Neutrophil (primary cell): Measurements from ENCODE around the gene PARD6B.

Source experiments
- H3K27ac ChIP-seq: fragments of 200-600 bp; sonication (generic); 2 replicates; pipeline ENCODE4 v1.5.1; 2016; ENCODE audit warnings: mild to moderate bottlenecking, moderate library complexity
- H3K27me3 ChIP-seq: fragments of 200-600 bp; sonication (generic); 2 replicates; pipeline ENCODE4 v1.6.0; 2016; ENCODE audit warnings: mild to moderate bottlenecking
- H3K36me3 ChIP-seq: fragments of 200-600 bp; sonication (generic); 2 replicates; pipeline ENCODE4 v1.5.1; 2017
- H3K4me1 ChIP-seq, 2 experiments: fragments of 200-600 bp in 1 of 2; sonication (generic) in 1 of 2; 1 replicate in 1 of 2; 2 replicates in 1 of 2; pipeline versions ENCODE4 v1.5.1 to v1.6.1; 2013 to 2016; ENCODE audit warnings: low read depth in 1 of 2, low read length in 1 of 2, mild to moderate bottlenecking in 1 of 2, moderate library complexity in 1 of 2; ENCODE audit not compliant: control insufficient read depth in 1 of 2, insufficient read depth in 1 of 2
- H3K4me3 ChIP-seq, 2 experiments: fragments of 200-600 bp in 1 of 2; sonication (generic) in 1 of 2; 1 replicate in 1 of 2; 2 replicates in 1 of 2; pipeline ENCODE4 v1.5.1; 2013 to 2016; ENCODE audit warnings: low read depth in 1 of 2, low read length in 1 of 2, mild to moderate bottlenecking in 1 of 2, moderate library complexity in 1 of 2
- H3K9me3 ChIP-seq: fragments of 200-600 bp; sonication (generic); 2 replicates; pipeline ENCODE4 v1.5.1; 2016
- TF ChIP-seq, protein P1 (sequence below): fragments of 200-600 bp; sonication (generic); IDR thresholded peaks from 2 replicates; pipeline ENCODE4 v1.5.1; 2016; ENCODE audit warnings: antibody characterized with exemption

PARD6B gene

DNA sequence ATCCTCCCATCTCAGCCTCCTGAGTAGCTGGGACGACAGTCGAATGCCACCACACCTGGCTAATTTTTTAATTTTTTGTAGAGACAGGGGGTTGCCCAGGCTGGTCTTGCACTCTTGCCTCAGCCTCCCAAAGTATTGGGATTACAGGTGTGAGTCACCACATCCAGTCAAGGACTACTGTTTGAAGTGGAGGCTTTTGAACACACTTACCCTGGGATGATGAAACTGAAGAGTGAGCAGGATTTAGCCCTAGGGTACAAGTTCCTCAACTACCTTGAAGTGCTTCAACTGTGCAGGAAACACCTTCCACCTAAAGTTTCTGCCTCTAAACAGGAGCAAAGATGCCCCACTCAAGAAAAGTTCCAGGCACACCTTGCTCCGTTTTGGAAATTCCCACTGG is 15.7 kb upstream of the PARD6B start:
- Histone ChIP-seq H3K4me3 (no peak overlapping the region), H3K27ac (no peak overlapping the region), H3K36me3 (no peaks in the 10 kb centered on the region), H3K9me3 (no peaks in the 10 kb centered on the region), H3K4me1 (peaks cover 23% of the 10 kb centered on the region in 2 experiments), H3K27me3 (no peaks in the 10 kb centered on the region)
- TF ChIP-seq, protein P1, sequence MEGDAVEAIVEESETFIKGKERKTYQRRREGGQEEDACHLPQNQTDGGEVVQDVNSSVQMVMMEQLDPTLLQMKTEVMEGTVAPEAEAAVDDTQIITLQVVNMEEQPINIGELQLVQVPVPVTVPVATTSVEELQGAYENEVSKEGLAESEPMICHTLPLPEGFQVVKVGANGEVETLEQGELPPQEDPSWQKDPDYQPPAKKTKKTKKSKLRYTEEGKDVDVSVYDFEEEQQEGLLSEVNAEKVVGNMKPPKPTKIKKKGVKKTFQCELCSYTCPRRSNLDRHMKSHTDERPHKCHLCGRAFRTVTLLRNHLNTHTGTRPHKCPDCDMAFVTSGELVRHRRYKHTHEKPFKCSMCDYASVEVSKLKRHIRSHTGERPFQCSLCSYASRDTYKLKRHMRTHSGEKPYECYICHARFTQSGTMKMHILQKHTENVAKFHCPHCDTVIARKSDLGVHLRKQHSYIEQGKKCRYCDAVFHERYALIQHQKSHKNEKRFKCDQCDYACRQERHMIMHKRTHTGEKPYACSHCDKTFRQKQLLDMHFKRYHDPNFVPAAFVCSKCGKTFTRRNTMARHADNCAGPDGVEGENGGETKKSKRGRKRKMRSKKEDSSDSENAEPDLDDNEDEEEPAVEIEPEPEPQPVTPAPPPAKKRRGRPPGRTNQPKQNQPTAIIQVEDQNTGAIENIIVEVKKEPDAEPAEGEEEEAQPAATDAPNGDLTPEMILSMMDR = no peak

DNA sequence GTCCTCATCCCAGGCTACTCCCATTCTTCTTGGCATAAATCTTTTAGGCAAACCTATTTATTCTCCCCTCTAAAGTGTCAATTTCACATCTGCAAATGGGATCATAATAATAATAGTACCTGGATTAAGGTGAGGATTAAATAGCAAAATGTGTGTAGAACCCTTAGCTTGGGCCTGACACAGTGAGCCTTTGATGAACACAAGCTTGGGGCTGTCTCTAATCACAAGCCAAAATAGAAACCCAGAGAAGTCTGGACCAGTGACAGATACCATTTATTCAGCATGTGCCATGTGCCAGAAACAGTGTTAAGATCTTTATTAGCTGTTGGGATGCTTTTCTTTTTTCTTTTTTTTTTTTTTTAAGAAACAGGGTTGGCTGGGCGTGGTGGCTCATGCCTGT is 14.9 kb upstream of the PARD6B start:
- H3K4me3 ChIP-seq = no peak overlapping the region
- TF ChIP-seq, protein P1 = no peak

DNA sequence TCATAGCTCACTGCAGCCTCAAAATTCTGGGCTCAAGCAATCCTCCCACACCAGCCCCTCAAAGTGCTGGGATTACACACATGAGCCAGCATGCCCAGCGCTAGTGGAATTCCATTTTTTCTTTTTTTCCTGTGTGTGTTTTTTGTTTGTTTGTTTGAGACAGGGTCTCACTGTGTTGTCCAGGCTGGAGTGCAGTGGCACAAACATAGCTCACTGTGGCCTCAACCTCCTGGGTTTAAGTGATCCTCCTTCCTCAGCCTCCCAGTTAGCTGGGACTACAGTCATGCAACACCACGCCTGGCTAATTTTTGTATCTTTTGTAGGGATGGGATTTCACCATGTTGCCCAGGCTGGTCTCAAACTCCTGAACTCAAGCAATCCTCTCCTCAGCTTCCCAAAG is 14.1 kb upstream of the PARD6B start:
- Histone ChIP-seq H3K4me1 (peaks cover 17% of the 10 kb centered on the region in 2 experiments), H3K27me3 (no peaks in the 10 kb centered on the region), H3K4me3 (no peak overlapping the region), H3K9me3 (no peaks in the 10 kb centered on the region), H3K27ac (no peak overlapping the region), H3K36me3 (no peaks in the 10 kb centered on the region)
- TF ChIP-seq, protein P1 = no peak

More for the DNA sequence above, 14.9 kb upstream of the PARD6B start:
- peaks cover 17% of the 10 kb centered on the region in 2 experiments for H3K4me1 ChIP-seq
- H3K27ac ChIP-seq = no peak overlapping the region
- H3K36me3 ChIP-seq = no peaks in the 10 kb centered on the region
- H3K27me3 ChIP-seq = no peaks in the 10 kb centered on the region
- H3K9me3 ChIP-seq = no peaks in the 10 kb centered on the region

DNA sequence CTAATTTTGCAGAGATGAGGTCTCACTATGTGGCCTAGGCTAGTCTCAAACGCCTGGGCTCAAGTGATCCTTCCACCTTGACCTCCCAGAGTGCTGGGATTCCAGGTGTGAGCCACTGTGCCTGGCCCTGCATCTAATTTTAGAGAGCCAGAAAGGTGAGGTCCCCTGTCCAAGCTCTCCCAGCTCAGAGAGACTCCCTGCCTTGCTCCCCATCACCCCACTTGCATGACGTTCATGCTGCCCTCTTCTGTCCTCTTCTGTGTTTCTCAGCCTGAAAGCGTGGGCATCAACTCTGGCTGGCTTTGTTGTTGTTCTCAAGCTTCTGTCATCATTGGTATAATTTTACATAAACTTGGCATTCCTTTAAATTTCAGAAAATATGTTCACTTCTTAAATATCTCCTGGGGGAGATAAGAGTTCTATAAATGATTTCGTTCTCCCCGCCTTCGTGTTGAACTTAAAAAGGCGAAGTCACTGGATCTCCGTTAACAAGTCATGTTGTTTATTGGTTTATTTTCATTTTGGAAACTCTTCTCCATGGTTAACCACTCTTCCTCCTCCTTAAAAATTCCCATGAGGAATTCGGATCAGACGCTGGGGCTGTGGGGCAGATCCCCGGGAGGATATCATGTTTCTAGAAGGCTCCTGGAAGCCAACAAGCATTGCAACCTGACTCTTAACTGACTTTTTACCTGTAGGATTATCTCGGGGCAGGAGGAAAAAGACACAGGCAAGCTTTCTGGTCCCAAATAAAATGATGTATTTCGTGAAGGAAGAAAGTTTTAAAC is 13.2 kb upstream of the PARD6B start:
- Histone ChIP-seq H3K4me3 (no peak overlapping the region), H3K4me1 (peaks cover 15 to 16% of the 10 kb centered on the region in 2 experiments), H3K27ac (no peak overlapping the region), H3K9me3 (no peaks in the 10 kb centered on the region), H3K27me3 (no peaks in the 10 kb centered on the region), H3K36me3 (no peaks in the 10 kb centered on the region)
- TF ChIP-seq, protein P1 = no peak

DNA sequence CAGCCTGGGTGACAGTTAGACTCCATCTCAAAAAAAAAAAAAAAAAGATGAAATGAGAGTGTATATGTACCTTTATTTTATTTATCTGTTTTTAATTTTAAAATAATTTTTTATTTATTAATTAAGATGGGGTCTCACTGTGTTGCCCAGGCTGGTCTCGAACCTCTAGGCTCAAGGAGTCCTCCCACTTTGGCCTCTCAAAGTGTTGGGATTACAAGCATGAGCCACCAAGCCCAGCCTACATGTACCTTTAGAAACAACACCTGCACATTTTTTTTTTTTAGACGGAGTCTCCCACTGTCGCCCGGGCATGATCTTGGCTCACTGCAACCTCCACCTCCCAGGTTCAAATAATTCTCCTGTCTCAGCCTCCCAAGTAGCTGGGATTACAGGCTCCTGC is 12.1 kb upstream of the PARD6B start:
- Histone ChIP-seq H3K4me3 (no peak overlapping the region), H3K4me1 (peaks cover 15 to 16% of the 10 kb centered on the region in 2 experiments)
- TF ChIP-seq, protein P1 = no peak

More for the DNA sequence above, 12.1 kb upstream of the PARD6B start:
- H3K9me3 ChIP-seq = no peaks in the 10 kb centered on the region
- H3K27ac ChIP-seq = no peak overlapping the region
- no peaks in the 10 kb centered on the region for H3K36me3 ChIP-seq
- no peaks in the 10 kb centered on the region for H3K27me3 ChIP-seq
